Naive thymus-derived CD8-positive, alpha-beta T cell (primary cell): ENCODE data around the gene PPM1M. TPM values are rescaled to one million over a fixed set of nuclear protein-coding genes. Genes with fewer than 3 reads are reported as not detected.

Experiments
- ATAC-seq, 2 donors: fragments of 150-1000 bp; cut with Tn5 transposase in 1 of 2; sonication (Bioruptor Pico), chemical (Tn5 transposase) in 1 of 2; 1 replicate in 1 of 2; 2 replicates in 1 of 2; pipeline ENCODE4 v1.10.0; 2021; ENCODE audit warnings: mild to moderate bottlenecking in 2 of 2, moderate library complexity in 2 of 2
- POLR2A ChIA-PET: fragments of 350-600 bp; sonication (Branson Sonifier 250); formaldehyde crosslinking; loops from one replicate; lab custom pipeline; 2021; ENCODE audit warnings: antibody characterized with exemption; lab: Charles Lee
- DNase-seq, 10 donors: peaks; one replicate each; pipeline versions ENCODE4 v3.0.0 to v3.0.0-alpha.2; 2020 to 2022
- H3K27ac Mint-ChIP-seq, 10 donors: one replicate each; pipeline ENCODE4 v1.8.0; 2020 to 2022; ENCODE audit warnings: mild to moderate bottlenecking in 10 of 10, mixed read lengths in 10 of 10, moderate library complexity in 4 of 10, inconsistent platforms in 1 of 10
- H3K27me3 Mint-ChIP-seq, 5 donors: one replicate each; pipeline ENCODE4 v1.8.0; 2021 to 2022; ENCODE audit warnings: mixed read lengths in 5 of 5
- H3K36me3 Mint-ChIP-seq, 3 donors: one replicate each; pipeline ENCODE4 v1.8.0; 2020 to 2022; ENCODE audit warnings: mixed read lengths in 3 of 3, mild to moderate bottlenecking in 2 of 3, inconsistent platforms in 1 of 3
- H3K4me1 Mint-ChIP-seq, 4 donors: one replicate each; pipeline ENCODE4 v1.8.0; 2021 to 2022; ENCODE audit warnings: mixed read lengths in 4 of 4
- H3K4me3 Mint-ChIP-seq, 10 donors: one replicate each; pipeline ENCODE4 v1.8.0; 2020 to 2022; ENCODE audit warnings: mild to moderate bottlenecking in 10 of 10, mixed read lengths in 10 of 10, moderate library complexity in 6 of 10, inconsistent platforms in 1 of 10
- H3K9me3 Mint-ChIP-seq, 9 donors: one replicate each; pipeline ENCODE4 v1.8.0; 2020 to 2022; ENCODE audit warnings: mixed read lengths in 9 of 9, mild to moderate bottlenecking in 3 of 9, inconsistent platforms in 1 of 9, moderate library complexity in 1 of 9
- polyA plus RNA-seq, 3 donors: library from polyadenylated mRNA; unstranded; fragments of 300-500 nt; fragmentation: Illumina TruSeq; gene quantifications; one replicate each; pipeline ENCODE4 v1.2.3, GENCODE V29; 2021
- total RNA-seq, 8 experiments: library from RNA in 2 of 8; stranded (reverse) in 2 of 8; gene quantifications; one replicate each; pipeline ENCODE4 v1.2.3 and lab custom pipeline; 2021 to 2026

The PPM1M gene
- total and polyA plus RNA-seq, 5 experiments from 2014 or later = 68.0 to 172 (median 108) TPM

GRCh38 chr3:52233108-52233591 lies 12.4 kb upstream of the PPM1M start:
- Mint-ChIP-seq H3K36me3 (peaks cover 0 to 56% (median 3%) of the 10 kb centered on the region in 3 donors), H3K27me3 (no peaks in the 10 kb centered on the region), H3K9me3 (no peaks in the 10 kb centered on the region), H3K4me3 (peak overlapping the region in 9 of 10 donors; percentile 15 to 74 (median 30)), H3K27ac (peak overlapping the region; percentile 58 to 93 (median 86)), H3K4me1 (peaks cover 25 to 76% (median 63%) of the 10 kb centered on the region in 4 donors)
- no peak for ATAC-seq
- peak in 1 of 10 donors; percentile 45 for DNase-seq
- POLR2A ChIA-PET = interaction anchor here (1.2 to 58.8 kb wide), 5 partner anchors 4 to 106 kb away, joined by 3 to 1841 read pairs (median 1452); partner anchors contain the start of genes GLYCTK, POC1A, PPM1M and TLR9

GRCh38 chr3:52233968-52234367 lies 11.6 kb upstream of the PPM1M start:
- no peaks in the 10 kb centered on the region for H3K27me3 Mint-ChIP-seq
- H3K4me1 Mint-ChIP-seq = peaks cover 31 to 79% (median 68%) of the 10 kb centered on the region in 4 donors
- POLR2A ChIA-PET = interaction anchor here (1.2 to 58.8 kb wide), 4 partner anchors 3 to 80 kb away, joined by 3 to 1841 read pairs (median 1452); partner anchors contain the start of genes GLYCTK, POC1A, PPM1M and TLR9
- peaks cover 0 to 52% (median 3%) of the 10 kb centered on the region in 3 donors for H3K36me3 Mint-ChIP-seq
- DNase-seq (peak in 1 of 10 donors; percentile 23), ATAC-seq (no peak)
- no peaks in the 10 kb centered on the region for H3K9me3 Mint-ChIP-seq
- peak overlapping the region; percentile 73 to 93 (median 86) for H3K27ac Mint-ChIP-seq
- peak overlapping the region in 6 of 10 donors; percentile 12 to 74 (median 47) for H3K4me3 Mint-ChIP-seq

GRCh38 chr3:52234516-52235447 lies 10.8 kb upstream of the PPM1M start:
- H3K4me3 Mint-ChIP-seq = peak overlapping the region in 9 of 10 donors; percentile 12 to 99 (median 39)
- H3K4me1 Mint-ChIP-seq = peaks cover 32 to 81% (median 75%) of the 10 kb centered on the region in 4 donors
- POLR2A ChIA-PET = interaction anchor here (1.2 to 58.8 kb wide), 4 partner anchors 2 to 81 kb away, joined by 3 to 1841 read pairs (median 1452); partner anchors contain the start of genes GLYCTK, POC1A, PPM1M and TLR9
- DNase-seq (peak in 1 of 10 donors; percentile 21), ATAC-seq (no peak)
- peaks cover 0 to 46% (median 3%) of the 10 kb centered on the region in 3 donors for H3K36me3 Mint-ChIP-seq
- peak overlapping the region; percentile 74 to 93 (median 86) for H3K27ac Mint-ChIP-seq
- H3K27me3 Mint-ChIP-seq = no peaks in the 10 kb centered on the region
- H3K9me3 Mint-ChIP-seq = no peaks in the 10 kb centered on the region

- DNase-seq (peak in 1 of 10 donors; percentile 57), ATAC-seq (no peak)
- Mint-ChIP-seq H3K4me1 (peaks cover 34 to 88% (median 87%) of the 10 kb centered on the region in 4 donors), H3K36me3 (peaks cover 0 to 33% (median 3%) of the 10 kb centered on the region in 3 donors), H3K27me3 (no peaks in the 10 kb centered on the region), H3K4me3 (peak overlapping the region; percentile 42 to 99 (median 92)), H3K27ac (peak overlapping the region; percentile 33 to 88 (median 77)), H3K9me3 (no peaks in the 10 kb centered on the region)
- POLR2A ChIA-PET = interaction anchor here (1.1 to 58.8 kb wide), 5 partner anchors 1 to 218 kb away, joined by 3 to 1841 read pairs (median 1452); partner anchors contain the start of genes GLYCTK, PPM1M, TLR9 and TNNC1
Observed at GRCh38 chr3:52236424-52236886, 9.1 kb upstream of the PPM1M start.

GRCh38 chr3:52237006-52237656 lies 8.4 kb upstream of the PPM1M start:
- Mint-ChIP-seq H3K9me3 (no peaks in the 10 kb centered on the region), H3K27ac (peak overlapping the region in 9 of 10 donors; percentile 35 to 88 (median 67)), H3K36me3 (peaks cover 0 to 29% (median 0%) of the 10 kb centered on the region in 3 donors), H3K4me1 (peaks cover 36 to 89% (median 88%) of the 10 kb centered on the region in 4 donors), H3K27me3 (no peaks in the 10 kb centered on the region), H3K4me3 (peak overlapping the region; percentile 70 to 99 (median 96))
- DNase-seq (peak in 1 of 10 donors; percentile 54), ATAC-seq (no peak)
- POLR2A ChIA-PET = interaction anchor here (1.1 to 58.8 kb wide), 5 partner anchors 0 to 217 kb away, joined by 3 to 1841 read pairs (median 1452); partner anchors contain the start of genes GLYCTK, PPM1M, TLR9 and TNNC1

- H3K9me3 Mint-ChIP-seq = no peaks in the 10 kb centered on the region
- H3K4me3 Mint-ChIP-seq = peak overlapping the region; percentile 88 to 99 (median 96)
- ATAC-seq (no peak), DNase-seq (no peak)
- POLR2A ChIA-PET = interaction anchor here (1.1 to 58.8 kb wide), 6 partner anchors 0 to 217 kb away, joined by 3 to 1841 read pairs (median 728); partner anchors contain the start of genes GLYCTK, PPM1M, TLR9 and TNNC1
- peak overlapping the region in 9 of 10 donors; percentile 29 to 97 (median 94) for H3K27ac Mint-ChIP-seq
- H3K27me3 Mint-ChIP-seq = no peaks in the 10 kb centered on the region
- peaks cover 0 to 25% (median 0%) of the 10 kb centered on the region in 3 donors for H3K36me3 Mint-ChIP-seq
- H3K4me1 Mint-ChIP-seq = peaks cover 35 to 85% (median 84%) of the 10 kb centered on the region in 4 donors
Observed at GRCh38 chr3:52237657-52238172, 7.8 kb upstream of the PPM1M start.

GRCh38 chr3:52238193-52238760 lies 7.3 kb upstream of the PPM1M start:
- H3K27me3 Mint-ChIP-seq = no peaks in the 10 kb centered on the region
- H3K4me3 Mint-ChIP-seq = peak overlapping the region; percentile 88 to 99 (median 96)
- no peak for ATAC-seq
- POLR2A ChIA-PET = interaction anchor here (0.6 to 58.8 kb wide), 11 partner anchors 1 to 207 kb away, joined by 3 to 1841 read pairs (median 3); partner anchors contain the start of genes DUSP7, GLYCTK, PPM1M and TLR9
- H3K4me1 Mint-ChIP-seq = peaks cover 35 to 84% (median 83%) of the 10 kb centered on the region in 4 donors
- H3K36me3 Mint-ChIP-seq = peaks cover 0 to 22% (median 0%) of the 10 kb centered on the region in 3 donors
- no peak for DNase-seq
- peak overlapping the region; percentile 66 to 97 (median 94) for H3K27ac Mint-ChIP-seq
- no peaks in the 10 kb centered on the region for H3K9me3 Mint-ChIP-seq

GRCh38 chr3:52238761-52239701 lies 6.5 kb upstream of the PPM1M start, which contains the start of gene TWF2:
TWF2 (minus strand) TSS chr3:52239158; CDS start chr3:52239016, 142 bp downstream.
- ATAC-seq (peak; percentile 79 to 83), DNase-seq (peak; percentile 81 to 95 (median 92))
- Mint-ChIP-seq H3K27me3 (no peaks in the 10 kb centered on the region), H3K36me3 (peaks cover 0 to 16% (median 0%) of the 10 kb centered on the region in 3 donors), H3K4me3 (peak within 1 kb of the TSS; percentile 88 to 99 (median 96)), H3K27ac (peak within 1 kb of the TSS; percentile 93 to 98 (median 95)), H3K9me3 (no peaks in the 10 kb centered on the region), H3K4me1 (peaks cover 33 to 89% (median 84%) of the 10 kb centered on the region in 4 donors)
- POLR2A ChIA-PET = interaction anchor here (0.6 to 58.8 kb wide), 10 partner anchors 2 to 206 kb away, joined by 3 to 1841 read pairs (median 3); partner anchors contain the start of genes DUSP7, GLYCTK, PPM1M and TLR9

GRCh38 chr3:52240059-52240885 lies 5.3 kb upstream of the PPM1M start:
- Mint-ChIP-seq H3K9me3 (no peaks in the 10 kb centered on the region), H3K27ac (peak overlapping the region; percentile 93 to 98 (median 95)), H3K4me3 (peak overlapping the region; percentile 88 to 99 (median 96)), H3K4me1 (peaks cover 34 to 87% (median 82%) of the 10 kb centered on the region in 4 donors), H3K36me3 (peaks cover 0 to 6% (median 0%) of the 10 kb centered on the region in 3 donors), H3K27me3 (no peaks in the 10 kb centered on the region)
- ATAC-seq (peak in 1 of 2 donors; percentile 13), DNase-seq (peak in 5 of 10 donors; percentile 28 to 75 (median 45))
- POLR2A ChIA-PET = interaction anchor here (1.0 to 58.8 kb wide), 6 partner anchors 3 to 296 kb away, joined by 3 to 1841 read pairs (median 728); partner anchors contain the start of genes ACY1, GLYCTK, PPM1M and TLR9
